Osteocyte (in vitro differentiated cells): Measurements from ENCODE around the gene PTPRD. TPM values are rescaled to one million over a fixed set of nuclear protein-coding genes. Genes with fewer than 3 reads are reported as not detected.

Experiments
- DNase-seq: peaks from one replicate; pipeline ENCODE4 v3.0.0; 2021; ENCODE audit warnings: mixed read lengths; ENCODE audit not compliant: unreplicated experiment; ENCODE audit errors: extremely low spot score
- H3K27ac Mint-ChIP-seq: one replicate; pipeline ENCODE4 v1.8.0; 2021; ENCODE audit warnings: mild to moderate bottlenecking, mixed read lengths; ENCODE audit not compliant: unreplicated experiment
- H3K27me3 Mint-ChIP-seq: one replicate; pipeline ENCODE4 v1.8.0; 2021; ENCODE audit warnings: mixed read lengths; ENCODE audit not compliant: unreplicated experiment
- H3K36me3 Mint-ChIP-seq: one replicate; pipeline ENCODE4 v1.8.0; 2021; ENCODE audit warnings: mixed read lengths; ENCODE audit not compliant: unreplicated experiment
- H3K4me1 Mint-ChIP-seq: one replicate; pipeline ENCODE4 v1.8.0; 2021; ENCODE audit warnings: mixed read lengths; ENCODE audit not compliant: unreplicated experiment
- H3K4me3 Mint-ChIP-seq: one replicate; pipeline ENCODE4 v1.8.0; 2021; ENCODE audit warnings: mild to moderate bottlenecking, moderate library complexity, mixed read lengths; ENCODE audit not compliant: unreplicated experiment
- H3K9me3 Mint-ChIP-seq: one replicate; pipeline ENCODE4 v1.8.0; 2021; ENCODE audit warnings: mixed read lengths; ENCODE audit not compliant: unreplicated experiment
- CTCF ChIP-seq: fragments of 200-600 bp; sonication (generic); IDR thresholded peaks from 2 replicates; pipeline ENCODE4 v1.5.0; 2021; ENCODE audit warnings: antibody characterized with exemption, mild to moderate bottlenecking, moderate library complexity
- total RNA-seq: library from RNA; stranded (reverse); gene quantifications from 2 replicates; pipeline ENCODE4 v1.2.1, GENCODE V29; 2021

PTPRD gene
- total RNA-seq, 1 donor from 2014 or later = 5.4 TPM

GRCh38 chr9:8651846-8652215, 1961.0 kb downstream of the PTPRD start:
- H3K27me3 Mint-ChIP-seq = no peaks in the 10 kb centered on the region
- no peak overlapping the region for H3K4me3 Mint-ChIP-seq
- H3K27ac Mint-ChIP-seq = no peak overlapping the region
- H3K9me3 Mint-ChIP-seq = no peaks in the 10 kb centered on the region
- TF ChIP-seq CTCF = no peak
- H3K36me3 Mint-ChIP-seq = no peaks in the 10 kb centered on the region
- H3K4me1 Mint-ChIP-seq = no peaks in the 10 kb centered on the region
- DNase-seq = no peak

- no peaks in the 10 kb centered on the region for H3K9me3 Mint-ChIP-seq
- DNase-seq = no peak
- H3K4me3 Mint-ChIP-seq = no peak overlapping the region
- H3K36me3 Mint-ChIP-seq = no peaks in the 10 kb centered on the region
- H3K27me3 Mint-ChIP-seq = no peaks in the 10 kb centered on the region
- H3K27ac Mint-ChIP-seq = no peak overlapping the region
- TF ChIP-seq CTCF = no peak
- no peaks in the 10 kb centered on the region for H3K4me1 Mint-ChIP-seq
Measured at GRCh38 chr9:8651070-8651845, 1961.5 kb downstream of the PTPRD start.

GRCh38 chr9:8649807-8650206, 1963.0 kb downstream of the PTPRD start:
- no peak for DNase-seq
- H3K4me3 Mint-ChIP-seq = no peak overlapping the region
- H3K27ac Mint-ChIP-seq = no peak overlapping the region
- TF ChIP-seq CTCF = no peak
- H3K36me3 Mint-ChIP-seq = no peaks in the 10 kb centered on the region
- no peaks in the 10 kb centered on the region for H3K4me1 Mint-ChIP-seq
- no peaks in the 10 kb centered on the region for H3K9me3 Mint-ChIP-seq
- H3K27me3 Mint-ChIP-seq = no peaks in the 10 kb centered on the region

GRCh38 chr9:8649160-8649559, 1963.6 kb downstream of the PTPRD start:
- DNase-seq = no peak
- Mint-ChIP-seq H3K4me3 (no peak overlapping the region), H3K4me1 (no peaks in the 10 kb centered on the region), H3K27ac (no peak overlapping the region), H3K27me3 (no peaks in the 10 kb centered on the region), H3K36me3 (no peaks in the 10 kb centered on the region), H3K9me3 (no peaks in the 10 kb centered on the region)
- TF ChIP-seq CTCF = no peak

- DNase-seq = no peak
- Mint-ChIP-seq H3K9me3 (no peaks in the 10 kb centered on the region), H3K4me1 (no peaks in the 10 kb centered on the region), H3K36me3 (no peaks in the 10 kb centered on the region), H3K27me3 (no peaks in the 10 kb centered on the region), H3K27ac (no peak overlapping the region), H3K4me3 (no peak overlapping the region)
- no peak for TF ChIP-seq CTCF
Measured at GRCh38 chr9:8648271-8648845, 1964.4 kb downstream of the PTPRD start.
